SKM-1 treated with dmso at 0.1 percent for 144 hours (cell line): ENCODE data around the gene PTPDC1.

Source experiments
- DNase-seq: peaks from one replicate; lab custom pipeline; 2025; ENCODE audit not compliant: unreplicated experiment; lab: John Stamatoyannopoulos, UW

PTPDC1 gene

DNA sequence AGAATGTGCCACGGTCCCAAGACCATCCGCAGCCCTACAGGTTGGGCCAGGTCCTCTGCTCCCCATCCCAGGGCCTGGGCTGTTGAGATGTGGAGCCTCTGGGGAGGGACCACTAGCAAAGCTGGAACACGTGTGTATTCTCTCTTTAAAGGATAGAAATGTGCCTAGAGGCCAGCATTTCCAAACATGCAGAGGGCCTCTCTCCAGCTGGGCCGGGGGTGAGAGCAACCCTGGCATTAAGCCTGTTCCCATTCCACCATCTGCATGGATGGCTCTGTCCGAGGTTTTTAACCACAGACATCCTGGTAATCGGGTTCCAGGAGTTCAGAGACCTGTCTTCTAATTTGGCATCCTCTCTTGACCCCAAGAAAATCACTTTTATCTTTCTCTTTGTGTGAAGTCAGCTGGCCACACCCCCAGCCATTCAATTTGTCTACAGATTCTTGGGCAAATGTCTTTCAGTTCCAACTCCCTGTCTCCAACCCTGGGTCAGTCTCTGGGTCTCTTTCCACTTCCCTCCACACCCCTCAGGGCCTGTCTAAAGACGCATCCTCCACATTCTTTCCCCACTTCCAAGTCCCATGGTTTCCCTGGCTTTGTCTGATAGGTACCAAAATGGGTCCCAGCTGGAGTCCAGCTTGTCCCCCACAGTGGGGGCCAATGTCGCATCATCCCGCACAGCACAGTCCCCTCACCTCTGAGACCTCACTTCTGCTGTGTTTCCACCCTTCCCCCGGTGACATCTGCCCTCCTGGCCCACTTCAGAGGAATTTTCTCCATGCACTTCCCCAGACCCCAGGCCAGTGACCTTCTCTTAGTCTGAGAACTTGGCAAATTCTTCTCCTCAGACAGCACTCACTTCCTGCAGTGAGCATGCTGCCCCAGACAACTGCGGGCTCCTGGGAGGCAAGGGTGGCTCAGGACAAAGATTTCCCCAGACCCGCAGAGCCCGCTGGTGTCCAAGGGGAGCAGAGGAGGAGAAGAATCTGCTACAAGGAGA, 56.8 kb downstream of the PTPDC1 start:
- no peak for DNase-seq

DNA sequence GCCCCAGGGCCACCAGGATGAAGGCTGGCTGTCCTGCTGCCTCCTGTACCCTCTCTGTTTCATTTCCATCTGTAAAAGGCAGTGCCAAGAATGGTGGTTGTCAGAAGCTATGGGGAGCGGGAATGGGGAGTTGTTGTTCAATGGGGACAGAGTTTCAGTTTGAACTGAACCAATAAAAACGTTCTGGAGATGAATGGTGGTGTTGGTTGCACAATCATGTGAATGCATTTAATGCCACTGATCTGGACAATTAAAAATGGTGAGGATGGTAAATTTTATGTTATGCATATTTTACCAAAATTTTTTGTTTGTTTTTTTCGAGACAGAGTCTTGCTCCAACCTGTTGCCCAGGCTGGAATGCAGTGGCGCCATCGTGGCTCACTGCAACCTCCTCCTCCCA, 58.1 kb downstream of the PTPDC1 start:
- DNase-seq: no peak

DNA sequence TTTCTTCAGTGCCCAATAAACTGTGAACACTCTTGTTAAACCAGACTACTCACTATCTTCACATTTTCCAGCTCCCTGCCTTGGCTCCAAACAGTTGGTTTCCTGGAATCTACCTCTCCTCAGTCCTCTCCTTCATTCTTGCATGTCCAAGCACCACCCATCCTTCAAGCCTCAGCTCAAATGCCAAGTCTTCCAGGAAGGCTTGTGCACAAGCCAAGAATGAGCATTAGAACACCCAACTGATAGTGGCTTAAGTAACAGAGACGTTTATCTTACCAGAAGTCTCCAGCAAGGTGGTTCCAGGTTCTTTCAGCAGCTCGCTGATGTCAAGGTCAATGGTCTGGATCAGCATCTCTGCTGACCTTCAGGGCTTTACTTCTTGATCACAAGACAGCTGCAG, 60.1 kb downstream of the PTPDC1 start:
- DNase-seq: no peak

DNA sequence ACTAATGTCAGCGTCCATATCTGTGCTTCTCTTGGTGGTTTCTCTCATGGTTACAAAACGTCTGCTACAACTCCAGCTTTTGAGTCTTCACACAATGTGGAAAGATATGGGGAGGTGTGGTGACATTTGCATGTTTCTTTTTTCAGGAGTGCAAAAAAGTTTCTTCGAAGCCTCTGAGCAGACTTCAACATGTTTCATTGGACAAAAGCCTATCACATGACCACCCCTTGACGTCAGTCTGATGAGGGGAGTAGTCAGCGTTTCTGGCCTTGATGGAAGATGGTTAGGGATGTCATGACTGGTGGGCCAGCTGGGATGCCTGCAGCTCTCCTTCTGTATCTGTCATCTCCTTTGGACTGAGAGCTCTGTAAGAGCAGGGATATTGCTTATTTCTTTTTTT, 61.4 kb downstream of the PTPDC1 start:
- DNase-seq: no peak

DNA sequence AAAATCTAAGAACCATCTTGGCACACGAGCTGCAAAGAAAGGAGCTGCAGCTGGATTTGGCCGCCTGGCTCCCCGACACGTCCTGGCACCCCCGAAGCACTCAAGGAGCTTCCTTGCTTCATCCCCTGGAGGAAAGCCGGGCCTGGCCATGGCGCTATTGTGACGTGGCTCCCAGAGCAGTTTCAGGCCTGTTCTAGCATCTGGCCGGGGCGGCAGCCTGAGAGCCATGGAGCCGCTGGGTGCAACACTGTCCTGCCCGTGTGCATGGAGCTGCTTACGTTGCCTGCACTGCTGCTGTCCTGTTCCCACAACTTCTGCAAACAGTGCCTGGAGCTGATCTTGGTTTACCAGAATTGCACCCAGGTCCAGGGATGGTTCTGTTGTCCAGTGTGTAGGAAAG, 63.5 kb downstream of the PTPDC1 start:
- DNase-seq: no peak

DNA sequence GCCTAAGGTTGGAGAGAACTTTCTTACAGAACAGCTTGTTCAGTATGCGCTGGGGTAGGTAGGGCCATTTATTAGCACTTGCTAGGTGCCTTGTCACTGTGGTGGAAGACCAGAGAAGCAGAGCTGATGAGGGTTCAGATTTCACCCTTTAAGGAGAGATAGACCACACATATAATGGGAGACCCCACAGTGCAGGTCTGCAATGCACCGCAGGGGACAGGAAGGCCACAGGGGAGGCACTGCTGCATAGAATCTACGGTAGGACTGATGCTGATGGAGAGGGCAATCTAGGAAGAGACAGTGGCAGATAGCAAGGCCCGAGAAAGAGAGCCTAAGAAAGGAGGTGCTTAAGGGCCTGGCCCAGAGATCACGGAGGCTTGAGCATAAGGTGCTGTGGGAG, 64.2 kb downstream of the PTPDC1 start:
- no peak for DNase-seq

DNA sequence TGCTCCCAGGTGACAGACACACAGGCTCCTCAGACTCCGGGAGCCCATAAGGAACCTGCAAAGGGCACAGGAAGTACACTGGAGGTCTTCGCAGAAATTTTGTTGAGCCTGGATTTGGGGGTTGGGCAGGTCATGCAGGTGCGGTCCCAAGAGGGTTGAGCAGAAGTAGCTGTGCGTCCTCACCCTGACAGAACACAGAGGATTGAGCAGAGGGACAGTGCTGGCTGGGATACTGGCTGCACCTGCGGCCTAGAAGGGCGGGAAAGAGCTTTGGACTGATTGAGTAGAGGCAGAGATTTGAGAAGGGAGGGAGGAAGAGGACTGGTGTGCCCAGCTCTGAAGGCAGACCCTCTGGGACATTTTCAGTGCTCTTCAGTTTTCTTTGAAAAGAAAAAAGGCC, 65.4 kb downstream of the PTPDC1 start:
- no peak for DNase-seq

DNA sequence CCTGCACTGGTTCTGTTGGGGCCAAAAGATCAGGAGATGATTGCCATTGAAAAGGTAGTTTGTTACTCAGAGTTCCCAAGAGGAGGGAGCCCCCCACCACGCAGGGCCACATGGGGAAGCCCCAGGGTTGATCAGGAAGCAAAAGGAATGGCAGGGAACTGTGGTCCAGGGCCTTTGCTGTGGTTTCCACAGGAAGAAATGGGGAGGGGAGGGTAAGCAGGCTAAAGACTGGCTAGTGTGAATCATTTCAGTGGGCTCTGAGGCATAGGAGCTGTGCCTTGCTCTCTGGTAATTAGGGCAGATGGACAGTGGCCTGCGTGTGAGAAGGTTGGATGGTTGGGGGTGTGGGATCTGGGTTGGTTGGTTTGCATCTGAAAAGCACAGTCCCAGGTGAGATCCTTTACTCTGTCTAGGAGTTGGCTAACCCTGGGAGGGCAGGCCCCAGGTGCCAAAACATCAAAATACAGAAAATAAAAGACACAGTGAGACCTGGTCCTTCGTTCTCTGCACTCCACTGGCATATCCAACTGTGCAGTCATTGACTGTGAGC, 66.1 kb downstream of the PTPDC1 start:
- DNase-seq: no peak

DNA sequence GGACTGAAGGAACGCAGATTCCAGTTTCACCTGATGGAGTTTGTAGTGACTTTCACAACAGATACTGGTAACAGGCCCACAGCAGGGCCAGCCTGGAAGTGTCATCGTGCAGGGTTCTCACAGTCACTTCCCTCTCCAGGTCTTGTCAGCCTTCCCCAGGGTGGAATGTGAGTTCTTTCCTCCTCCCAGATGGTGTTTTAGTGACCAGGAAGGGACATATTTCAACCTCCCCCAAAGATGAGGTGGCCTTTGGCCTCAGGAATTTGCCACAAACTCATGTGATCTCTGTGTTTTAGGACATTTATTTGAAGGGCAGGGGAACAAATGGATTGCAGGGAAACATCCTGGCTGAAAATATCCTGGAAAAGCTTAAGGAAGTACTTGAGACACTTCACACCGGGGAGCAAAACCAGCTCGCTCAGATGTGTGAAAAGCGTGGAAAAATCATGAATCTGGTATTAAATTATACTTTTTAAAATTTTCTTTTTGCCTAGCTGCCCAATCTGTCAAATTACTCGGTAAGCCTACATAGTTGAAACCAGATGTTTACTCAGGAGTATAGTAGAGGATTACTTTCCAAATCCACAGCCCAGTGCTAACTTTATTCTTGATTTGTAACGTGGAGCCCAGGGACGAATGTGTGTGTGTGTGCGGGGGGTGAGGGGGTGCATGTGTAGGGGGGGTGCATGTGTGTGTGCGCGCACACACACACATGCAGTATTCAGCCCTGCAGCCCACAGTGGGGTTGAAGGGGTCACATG, 66.8 kb downstream of the PTPDC1 start:
- no peak for DNase-seq

DNA sequence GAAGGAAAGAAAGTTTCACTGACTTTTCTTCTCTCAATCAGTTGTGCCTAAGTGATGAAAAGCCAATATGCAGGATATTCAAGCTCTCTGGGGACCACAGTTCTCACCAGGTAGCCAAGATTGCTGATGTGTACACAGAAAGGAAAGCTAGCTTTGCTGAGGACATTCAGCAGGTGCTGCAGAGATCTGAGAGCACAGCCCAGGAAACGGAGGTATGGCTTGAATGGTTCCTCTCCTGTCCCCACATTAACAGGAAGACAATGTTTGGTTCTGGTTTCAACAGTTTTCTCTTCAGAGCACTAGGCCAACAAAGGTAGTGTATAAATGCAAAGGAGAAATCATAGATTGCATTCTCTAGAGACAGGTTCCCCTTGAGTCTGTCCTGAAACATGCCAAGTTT, 69.6 kb downstream of the PTPDC1 start:
- DNase-seq: no peak

DNA sequence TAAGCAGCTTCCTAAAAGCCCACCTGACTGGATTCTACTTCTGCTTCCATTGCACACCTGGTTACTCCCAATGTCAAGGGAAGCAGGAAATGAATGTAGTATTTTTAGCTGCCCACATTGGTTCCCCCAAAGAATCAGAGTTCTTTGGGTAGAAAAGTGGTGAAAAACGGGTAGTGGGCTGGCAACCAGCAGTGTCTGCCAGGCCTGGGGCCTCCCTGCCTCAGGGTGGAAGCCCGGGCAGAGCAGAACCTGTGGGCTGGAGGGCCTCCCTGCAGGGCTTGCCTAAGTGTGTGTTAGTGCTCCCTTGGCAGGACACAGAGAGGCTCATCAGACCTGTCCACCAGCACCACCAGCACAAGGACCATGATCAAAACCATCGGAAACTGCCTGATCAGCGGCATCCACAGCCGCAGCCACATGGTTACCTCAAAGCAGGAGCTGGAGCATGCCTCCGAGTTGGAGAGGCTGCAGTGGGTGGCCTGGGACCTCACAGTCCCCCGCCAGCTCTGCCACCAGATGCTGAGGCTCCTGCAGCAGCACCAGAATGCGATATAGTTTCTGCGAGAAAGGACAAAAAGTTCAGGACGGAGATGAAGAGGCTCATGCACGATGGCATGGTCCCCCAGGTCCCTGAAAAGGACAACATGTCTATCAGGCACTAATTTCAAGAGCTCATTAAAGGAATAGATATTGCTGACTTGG, 72.2 kb downstream of the PTPDC1 start:
- DNase-seq: no peak

DNA sequence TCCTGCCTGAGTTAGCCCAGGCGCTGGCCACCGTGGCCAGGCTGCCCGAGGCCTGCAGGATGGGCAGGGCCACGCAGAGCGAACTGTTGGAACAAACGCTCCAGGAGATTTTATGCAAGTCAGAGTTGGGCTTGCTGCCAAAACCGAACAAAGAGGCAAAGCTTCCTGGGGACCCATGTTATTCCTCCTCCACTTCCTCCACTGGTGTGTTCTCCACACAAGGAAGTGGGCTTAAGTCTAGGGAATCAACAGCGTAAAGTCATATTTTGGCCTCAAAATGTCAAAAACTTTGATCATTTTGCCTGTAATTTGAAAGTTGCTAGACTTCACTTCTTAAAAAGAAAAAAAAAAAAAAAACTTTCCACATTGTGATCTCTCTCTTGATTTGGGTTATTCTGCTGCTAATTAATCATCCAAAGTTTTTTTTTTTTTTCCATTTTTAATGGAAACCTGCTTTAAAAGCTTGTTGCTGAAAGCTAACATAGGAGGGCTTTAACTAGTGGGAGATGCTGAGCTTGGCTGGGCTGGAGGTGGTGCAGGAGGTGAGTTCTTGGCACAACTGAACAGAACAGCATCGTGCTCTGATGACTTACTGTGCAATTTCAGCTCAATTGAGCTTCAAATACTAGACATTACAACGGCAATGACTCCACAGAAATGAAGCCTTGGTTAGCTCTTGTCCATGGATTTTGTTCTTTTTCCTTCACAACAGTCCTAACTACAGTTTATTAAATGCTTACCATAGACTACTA, 73.0 kb downstream of the PTPDC1 start:
- no peak for DNase-seq
